HepG2 (cell line): Measurements from ENCODE around the gene TTC4. TPM values are rescaled to one million over a fixed set of nuclear protein-coding genes. Genes with fewer than 3 reads are reported as not detected.

Experiments
- ARNT2 ChIP-seq: sonication (generic); formaldehyde crosslinking; IDR thresholded peaks from 2 replicates; pipeline ENCODE4 v1.8.0; 2022; ENCODE audit warnings: mild to moderate bottlenecking, low read depth, missing genetic modification reagents, moderate library complexity
- CHD2 ChIP-seq: IDR thresholded peaks from 2 replicates; pipeline ENCODE4 v1.6.1; 2011; ENCODE audit warnings: low read depth, low read length, improper control_type of control experiment
- DNMT1 ChIP-seq: sonication (generic); formaldehyde crosslinking; IDR thresholded peaks from 2 replicates; pipeline ENCODE4 v1.5.1; 2020; ENCODE audit warnings: mild to moderate bottlenecking, missing genetic modification reagents
- FOSL2 ChIP-seq: sonication (generic); formaldehyde crosslinking; IDR thresholded peaks from 2 replicates; pipeline ENCODE4 v1.4.0; 2020; ENCODE audit warnings: missing genetic modification reagents
- GATA4 ChIP-seq: sonication (generic); IDR thresholded peaks from 2 replicates; pipeline ENCODE4 v1.6.1; 2016; ENCODE audit warnings: antibody characterized with exemption, low read depth, borderline replicate concordance
- HNRNPL ChIP-seq: fragments of 200-400 bp; formaldehyde crosslinking; IDR thresholded peaks from 2 replicates; pipeline ENCODE4 v1.6.1; 2017; ENCODE audit warnings: mild to moderate bottlenecking, low read depth, low read length
- KAT2B ChIP-seq: fragments of 150-350 bp; IDR thresholded peaks from 2 replicates; pipeline ENCODE4 v1.6.1; 2014; ENCODE audit warnings: low read depth, low read length, borderline replicate concordance
- ZBED4 ChIP-seq: sonication (generic); formaldehyde crosslinking; IDR thresholded peaks from 2 replicates; pipeline ENCODE4 v1.4.0; 2020; ENCODE audit warnings: missing genetic modification reagents, borderline replicate concordance
- ZKSCAN8 ChIP-seq: IDR thresholded peaks from 2 replicates; pipeline ENCODE4 v1.6.1; 2016; ENCODE audit warnings: borderline replicate concordance, missing genetic modification reagents, missing compliant biosample characterization
- ZNF354B ChIP-seq: sonication (generic); formaldehyde crosslinking; IDR thresholded peaks from 2 replicates; pipeline ENCODE4 v1.8.0; 2022; ENCODE audit warnings: mild to moderate bottlenecking, missing genetic modification reagents
- ZSCAN9 ChIP-seq: IDR thresholded peaks from 2 replicates; pipeline ENCODE4 v1.6.1; 2016; ENCODE audit warnings: borderline replicate concordance
- polyA plus RNA-seq, 8 experiments: library from polyadenylated mRNA; depleted of rRNA in 3 of 8; stranded (reverse) in 7 of 8; unstranded in 1 of 8; fragments of >200 nt; fragmentation: Illumina TruSeq in 4 of 8; extraction: Trizol in 4 of 8; gene quantifications; 2 replicates each; pipeline versions ENCODE4 v1.2.1 to v1.2.3, GENCODE V29; 2011 to 2016; ENCODE audit warnings: low read depth in 4 of 8, missing spikeins in 1 of 8, mixed read lengths in 1 of 8; ENCODE audit not compliant: insufficient read depth in 1 of 8
- total RNA-seq, 5 experiments: library from RNA; depleted of rRNA; stranded (reverse); fragments of >200 nt; fragmentation: Illumina TruSeq; extraction: Trizol; gene quantifications; 2 replicates each; pipeline ENCODE4 v1.2.3, GENCODE V29; 2016; ENCODE audit warnings: low read depth in 1 of 5
- TF ChIP-seq, protein P1 (sequence below), 2 experiments: sonication (generic) in 1 of 2; formaldehyde crosslinking in 1 of 2; IDR thresholded peaks; 2 replicates each; pipeline versions ENCODE4 v1.4.0 to v1.6.1; 2016 to 2020; ENCODE audit warnings: borderline replicate concordance in 1 of 2, low read depth in 1 of 2, mild to moderate bottlenecking in 1 of 2, missing genetic modification reagents in 1 of 2
- TF ChIP-seq, protein P2 (sequence below): sonication (generic); formaldehyde crosslinking; IDR thresholded peaks from 2 replicates; pipeline ENCODE4 v1.5.0; 2020; ENCODE audit warnings: missing genetic modification reagents, mild to moderate bottlenecking, borderline replicate concordance
- TF ChIP-seq, protein P3 (sequence below): sonication (generic); formaldehyde crosslinking; IDR thresholded peaks from 2 replicates; pipeline ENCODE4 v1.4.0; 2020; ENCODE audit warnings: low read depth, missing genetic modification reagents

The TTC4 gene
- total and polyA plus RNA-seq, 2 of the 13 experiments (the other 11 are each of a cell fraction or from before 2014, with no cell fraction given), result 13.1 to 24.7 TPM

DNA sequence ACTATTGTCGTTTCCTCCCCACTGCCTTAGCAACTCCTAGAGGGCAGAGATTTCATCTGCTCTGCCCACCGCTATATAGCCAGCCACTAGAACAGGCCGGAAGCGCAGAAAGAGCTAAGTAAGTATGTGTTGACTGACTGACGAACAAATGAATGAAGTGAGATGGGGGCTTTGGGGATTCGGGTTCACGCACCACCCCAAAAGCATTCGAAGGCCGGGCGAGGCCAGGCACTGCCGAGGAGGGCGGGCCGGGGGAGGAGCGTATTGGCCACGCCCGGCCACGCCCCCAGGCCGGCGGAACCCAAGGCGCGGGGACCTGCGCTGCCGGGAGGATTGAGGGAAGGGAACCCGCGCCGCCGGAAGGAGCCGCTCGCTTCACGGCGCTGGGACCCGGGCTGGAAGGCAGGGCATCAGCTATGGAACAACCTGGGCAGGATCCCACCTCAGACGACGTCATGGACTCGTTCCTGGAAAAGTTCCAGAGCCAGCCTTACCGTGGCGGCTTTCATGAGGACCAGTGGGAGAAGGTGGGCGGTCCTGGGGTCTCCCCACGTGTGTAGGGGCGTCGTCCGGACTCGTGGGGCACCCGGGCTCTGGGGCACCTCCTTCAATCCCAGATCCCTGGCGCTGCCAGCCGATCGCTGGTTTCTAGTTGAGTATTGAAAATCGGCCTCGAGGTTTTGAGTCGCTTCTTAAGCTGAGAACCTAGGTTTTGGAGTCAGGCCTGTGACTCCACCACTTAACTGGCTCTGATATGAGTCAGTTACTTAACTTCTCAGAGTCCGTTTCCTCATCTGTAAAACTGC, at the start of gene TTC4 (continued):
- TF ChIP-seq, protein P1, sequence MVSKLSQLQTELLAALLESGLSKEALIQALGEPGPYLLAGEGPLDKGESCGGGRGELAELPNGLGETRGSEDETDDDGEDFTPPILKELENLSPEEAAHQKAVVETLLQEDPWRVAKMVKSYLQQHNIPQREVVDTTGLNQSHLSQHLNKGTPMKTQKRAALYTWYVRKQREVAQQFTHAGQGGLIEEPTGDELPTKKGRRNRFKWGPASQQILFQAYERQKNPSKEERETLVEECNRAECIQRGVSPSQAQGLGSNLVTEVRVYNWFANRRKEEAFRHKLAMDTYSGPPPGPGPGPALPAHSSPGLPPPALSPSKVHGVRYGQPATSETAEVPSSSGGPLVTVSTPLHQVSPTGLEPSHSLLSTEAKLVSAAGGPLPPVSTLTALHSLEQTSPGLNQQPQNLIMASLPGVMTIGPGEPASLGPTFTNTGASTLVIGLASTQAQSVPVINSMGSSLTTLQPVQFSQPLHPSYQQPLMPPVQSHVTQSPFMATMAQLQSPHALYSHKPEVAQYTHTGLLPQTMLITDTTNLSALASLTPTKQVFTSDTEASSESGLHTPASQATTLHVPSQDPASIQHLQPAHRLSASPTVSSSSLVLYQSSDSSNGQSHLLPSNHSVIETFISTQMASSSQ (IDR thresholded peaks at IDR 0.05; ENCODE audit: low read depth), result no peak
- TF ChIP-seq, protein P1 (CRISPR knock-in tag; IDR thresholded peaks at IDR 0.05; ENCODE audit: borderline replicate concordance), result peak; percentile 77
- TF ChIP-seq ZBED4 (peak; percentile 73; the same call in 1 of the 2 replicates), KAT2B (no peak), HNRNPL (peak; percentile 58; the same call in 1 of the 2 replicates), CHD2 (no peak), DNMT1 (0 out of 2 replicates have a peak, but pooled peaks have one; percentile 88), FOSL2 (CRISPR knock-in tag) (peak; percentile 70), ZSCAN9 (CRISPR knock-in tag) (peak; percentile 68), ZNF354B (CRISPR knock-in tag) (no peak), ZKSCAN8 (CRISPR knock-in tag) (0 out of 2 replicates have a peak, but pooled peaks have one; percentile 39), GATA4 (peak; percentile 69; the same call in 1 of the 2 replicates), ARNT2 (CRISPR knock-in tag) (no peak)
- TF ChIP-seq, protein P2, sequence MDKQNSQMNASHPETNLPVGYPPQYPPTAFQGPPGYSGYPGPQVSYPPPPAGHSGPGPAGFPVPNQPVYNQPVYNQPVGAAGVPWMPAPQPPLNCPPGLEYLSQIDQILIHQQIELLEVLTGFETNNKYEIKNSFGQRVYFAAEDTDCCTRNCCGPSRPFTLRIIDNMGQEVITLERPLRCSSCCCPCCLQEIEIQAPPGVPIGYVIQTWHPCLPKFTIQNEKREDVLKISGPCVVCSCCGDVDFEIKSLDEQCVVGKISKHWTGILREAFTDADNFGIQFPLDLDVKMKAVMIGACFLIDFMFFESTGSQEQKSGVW (CRISPR knock-in tag), result no peak
- TF ChIP-seq, protein P3, sequence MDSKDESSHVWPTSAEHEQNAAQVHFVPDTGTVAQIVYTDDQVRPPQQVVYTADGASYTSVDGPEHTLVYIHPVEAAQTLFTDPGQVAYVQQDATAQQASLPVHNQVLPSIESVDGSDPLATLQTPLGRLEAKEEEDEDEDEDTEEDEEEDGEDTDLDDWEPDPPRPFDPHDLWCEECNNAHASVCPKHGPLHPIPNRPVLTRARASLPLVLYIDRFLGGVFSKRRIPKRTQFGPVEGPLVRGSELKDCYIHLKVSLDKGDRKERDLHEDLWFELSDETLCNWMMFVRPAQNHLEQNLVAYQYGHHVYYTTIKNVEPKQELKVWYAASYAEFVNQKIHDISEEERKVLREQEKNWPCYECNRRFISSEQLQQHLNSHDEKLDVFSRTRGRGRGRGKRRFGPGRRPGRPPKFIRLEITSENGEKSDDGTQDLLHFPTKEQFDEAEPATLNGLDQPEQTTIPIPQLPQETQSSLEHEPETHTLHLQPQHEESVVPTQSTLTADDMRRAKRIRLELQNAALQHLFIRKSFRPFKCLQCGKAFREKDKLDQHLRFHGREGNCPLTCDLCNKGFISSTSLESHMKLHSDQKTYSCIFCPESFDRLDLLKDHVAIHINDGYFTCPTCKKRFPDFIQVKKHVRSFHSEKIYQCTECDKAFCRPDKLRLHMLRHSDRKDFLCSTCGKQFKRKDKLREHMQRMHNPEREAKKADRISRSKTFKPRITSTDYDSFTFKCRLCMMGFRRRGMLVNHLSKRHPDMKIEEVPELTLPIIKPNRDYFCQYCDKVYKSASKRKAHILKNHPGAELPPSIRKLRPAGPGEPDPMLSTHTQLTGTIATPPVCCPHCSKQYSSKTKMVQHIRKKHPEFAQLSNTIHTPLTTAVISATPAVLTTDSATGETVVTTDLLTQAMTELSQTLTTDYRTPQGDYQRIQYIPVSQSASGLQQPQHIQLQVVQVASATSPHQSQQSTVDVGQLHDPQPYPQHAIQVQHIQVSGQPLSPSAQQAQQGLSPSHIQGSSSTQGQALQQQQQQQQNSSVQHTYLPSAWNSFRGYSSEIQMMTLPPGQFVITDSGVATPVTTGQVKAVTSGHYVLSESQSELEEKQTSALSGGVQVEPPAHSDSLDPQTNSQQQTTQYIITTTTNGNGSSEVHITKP, result peak; percentile 65; the same call in 1 of the 2 replicates
